GM19395 (cell line): Measurements from ENCODE around the gene EPB42.
"Not testable (repeated sequence)": the region's sequence is repeated elsewhere in the genome, so short reads cannot be mapped to it uniquely, and the experiment has no call there.

Experiments used
- ATAC-seq: cut with Tn5 transposase; IDR thresholded peaks from one replicate; pipeline ENCODE4 v1.9.1; 2021; ENCODE audit warnings: mild to moderate bottlenecking, moderate library complexity; ENCODE audit not compliant: unreplicated experiment

The EPB42 gene

DNA sequence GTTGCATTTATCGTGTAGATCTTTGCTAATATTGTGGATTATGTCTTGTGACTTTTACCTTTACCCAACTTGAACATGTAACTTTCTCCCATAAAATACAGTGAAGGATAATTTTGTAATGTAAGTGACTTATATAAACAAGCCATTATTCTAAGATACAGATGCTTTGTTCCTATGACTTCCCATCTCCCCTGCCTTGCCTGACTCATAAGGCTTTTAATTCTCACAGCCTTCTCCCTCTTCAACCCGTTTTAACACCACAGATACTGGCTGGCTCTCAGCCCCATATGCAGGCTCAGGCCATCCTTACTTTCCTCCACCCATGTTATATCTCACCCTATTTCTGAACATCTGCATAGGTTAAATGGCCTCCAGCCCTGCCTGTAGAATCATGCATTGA is 31.5 kb downstream of the EPB42 start:
- no peak for ATAC-seq

DNA sequence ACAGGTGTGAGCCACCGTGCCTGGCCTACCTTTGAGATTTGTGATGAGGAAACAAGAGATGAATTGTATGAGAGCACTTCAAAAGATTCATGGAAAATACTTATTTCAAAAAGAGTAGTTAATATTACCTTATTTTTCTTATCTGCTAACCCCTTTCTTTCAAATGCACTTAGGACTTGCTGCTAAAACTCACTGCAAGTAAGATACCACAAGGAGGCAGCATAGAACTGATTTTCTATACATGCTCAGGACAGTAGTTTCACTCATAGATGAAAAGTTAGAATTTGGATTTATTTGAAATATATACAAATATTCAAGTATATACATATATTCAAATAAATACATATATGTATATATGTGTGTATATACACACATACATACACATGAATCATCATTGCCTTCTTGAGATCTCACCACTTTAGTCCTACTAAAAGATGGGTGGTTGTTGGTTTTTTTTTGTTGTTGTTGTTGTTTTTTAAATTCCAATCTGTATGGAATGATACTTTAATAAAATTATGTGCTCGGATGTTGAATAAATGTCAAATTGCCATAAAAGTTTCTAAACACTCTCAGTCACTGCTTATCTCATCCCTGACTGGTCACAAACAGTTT is 33.2 kb downstream of the EPB42 start:
- no peak for ATAC-seq

DNA sequence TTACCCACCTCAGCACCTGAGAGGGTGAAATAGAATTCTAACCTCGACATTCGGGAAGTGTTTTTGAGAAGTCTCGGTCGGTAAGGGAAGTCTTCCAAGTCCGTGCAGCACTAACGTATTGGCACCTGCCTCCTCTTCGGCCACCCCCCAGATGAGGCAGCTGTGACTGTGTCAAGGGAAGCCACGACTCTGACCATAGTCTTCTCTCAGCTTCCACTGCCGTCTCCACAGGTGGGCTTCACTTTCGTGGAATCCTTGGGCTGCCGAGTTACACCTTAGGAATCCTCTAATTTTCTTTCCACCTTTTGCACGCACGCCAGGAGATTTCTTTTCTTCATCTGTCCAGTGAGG is 34.8 kb downstream of the EPB42 start:
- ATAC-seq, result peak; percentile 25

DNA sequence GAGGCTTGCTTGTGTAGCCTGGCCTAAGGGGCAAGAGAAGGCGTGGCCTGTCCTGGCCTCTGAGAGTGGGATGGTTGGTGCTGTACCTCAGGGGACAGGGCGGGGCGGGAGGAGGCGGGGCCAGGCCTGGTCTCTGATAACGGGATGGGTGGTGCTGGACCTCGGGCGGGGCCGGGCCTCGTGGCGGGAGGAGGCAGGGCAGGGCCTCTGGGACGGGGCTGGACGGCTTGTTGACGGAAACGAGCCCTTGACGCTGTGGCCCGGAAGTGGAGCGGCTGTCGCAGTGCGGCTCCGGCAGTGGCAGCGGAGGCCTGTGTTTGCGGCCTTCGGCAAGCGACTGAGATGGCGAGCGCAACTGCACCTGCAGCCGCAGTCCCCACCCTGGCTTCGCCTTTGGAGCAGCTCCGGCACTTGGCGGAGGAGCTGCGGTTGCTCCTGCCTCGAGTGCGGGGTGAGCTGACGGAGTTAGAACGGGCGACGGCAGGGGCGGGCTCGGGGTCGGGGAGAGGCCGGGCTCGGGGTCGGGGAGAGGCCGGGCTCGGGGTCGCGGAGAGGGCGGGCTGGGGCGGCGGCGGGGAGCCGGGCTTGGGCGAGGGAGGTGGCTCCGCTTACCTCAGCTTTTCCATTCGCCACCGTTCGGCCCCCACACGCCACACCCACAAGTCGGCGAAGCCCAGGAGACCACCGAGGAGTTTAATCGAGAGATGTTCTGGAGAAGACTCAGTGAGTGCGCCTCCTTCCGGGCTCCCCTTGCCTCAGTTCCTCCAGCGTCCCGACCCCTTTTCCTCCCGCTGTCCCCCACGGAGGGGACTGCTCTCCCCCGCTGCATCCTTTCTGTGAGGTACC is 35.4 kb downstream of the EPB42 start, which contains the start of gene CCNDBP1:
Gene CCNDBP1 (plus strand): TSS at position 247 of the 846 bp plus-strand sequence. CDS start 96 bp downstream, at position 343.
- ATAC-seq, result peak; percentile 89

GRCh38 chr15:43184407-43185124 is 36.3 kb downstream of the EPB42 start:
- no peak for ATAC-seq

GRCh38 chr15:43183270-43183669 is 37.5 kb downstream of the EPB42 start:
- ATAC-seq, result no peak

- not testable (repeated sequence) for ATAC-seq
Measured at GRCh38 chr15:43177147-43177546, 43.7 kb downstream of the EPB42 start.

DNA sequence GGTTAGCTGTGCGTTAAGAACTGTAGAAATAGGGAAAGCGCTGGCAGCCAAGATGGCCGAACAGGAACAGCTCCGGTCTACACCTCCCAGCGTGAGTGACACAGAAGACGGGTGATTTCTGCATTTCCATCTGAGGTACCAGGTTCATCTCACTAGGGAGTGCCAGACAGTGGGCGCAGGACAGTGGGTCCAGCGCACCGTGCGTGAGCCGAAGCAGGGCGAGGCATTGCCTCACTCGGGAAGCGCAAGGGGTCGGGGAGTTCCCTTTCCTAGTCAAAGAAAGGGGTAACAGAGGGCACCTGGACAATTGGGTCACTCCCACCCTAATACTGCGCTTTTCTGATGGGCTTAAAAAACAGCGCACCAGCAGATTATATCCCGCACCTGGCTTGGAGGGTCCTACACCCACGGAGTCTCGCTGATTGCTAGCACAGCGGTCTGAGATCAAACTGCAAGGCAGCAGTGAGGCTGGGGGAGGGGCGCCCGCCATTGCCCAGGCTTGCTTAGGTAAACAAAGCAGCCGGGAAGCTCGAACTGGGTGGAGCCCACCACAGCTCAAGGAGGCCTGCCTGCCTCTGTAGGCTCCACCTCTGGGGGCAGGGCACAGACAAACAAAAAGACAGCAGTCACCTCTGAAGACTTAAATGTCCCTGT is 45.0 kb downstream of the EPB42 start:
- ATAC-seq, result not testable (repeated sequence)

- ATAC-seq, result no peak
Measured at GRCh38 chr15:43169888-43170287, 50.9 kb downstream of the EPB42 start.

- no peak for ATAC-seq
Measured at GRCh38 chr15:43168192-43169107, 52.4 kb downstream of the EPB42 start.

GRCh38 chr15:43167261-43167660 is 53.6 kb downstream of the EPB42 start:
- ATAC-seq, result not testable (repeated sequence)

GRCh38 chr15:43165801-43166325 is 55.0 kb downstream of the EPB42 start:
- no peak for ATAC-seq

- no peak for ATAC-seq
Measured at GRCh38 chr15:43153269-43153668, 67.5 kb downstream of the EPB42 start.

GRCh38 chr15:43151688-43152087 is 69.1 kb downstream of the EPB42 start:
- ATAC-seq, result no peak

DNA sequence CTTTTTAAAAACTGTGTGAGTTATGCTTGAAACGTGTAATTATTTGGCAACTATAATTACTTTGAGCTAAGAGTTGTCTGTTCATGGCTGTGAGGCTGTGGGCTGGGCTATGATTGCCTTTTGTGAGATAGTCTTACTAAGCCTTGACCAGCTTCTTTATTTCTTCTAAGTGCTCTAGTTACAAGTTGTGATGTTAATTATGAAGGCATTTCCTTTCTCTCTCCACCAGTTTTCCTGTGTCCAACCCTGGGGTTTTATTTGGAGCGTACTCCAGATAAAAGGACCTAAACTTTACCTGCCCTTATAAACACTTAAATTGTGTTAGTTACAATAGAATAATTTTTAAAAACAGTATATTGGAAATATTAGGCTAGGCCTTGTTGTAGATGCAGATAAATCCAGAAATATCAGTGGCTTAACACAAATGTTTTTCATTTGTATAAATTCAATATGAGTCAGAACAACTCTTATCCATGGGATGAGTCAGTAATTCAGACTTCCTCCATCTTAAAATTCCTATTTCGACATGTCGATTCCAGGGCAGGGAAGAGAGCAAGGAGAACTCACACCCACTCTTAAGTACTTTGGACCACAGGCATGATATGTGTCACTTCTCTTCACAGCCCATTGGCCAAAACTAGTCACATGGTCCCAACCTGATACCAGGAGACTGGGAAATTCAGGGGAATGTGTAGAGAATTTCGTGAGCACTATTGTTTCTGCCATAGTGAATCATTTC is 70.5 kb downstream of the EPB42 start:
- no peak for ATAC-seq
